ENCODE results near the gene MPND.

The MPND gene

GRCh38 chr19:4313847-4314490 lies 29.4 kb upstream of the MPND start:
- TF ChIP-seq CTCF (IDR thresholded peaks at IDR 0.05) = no peak

GRCh38 chr19:4316956-4317355 lies 26.4 kb upstream of the MPND start:
- TF ChIP-seq CTCF (IDR thresholded peaks at IDR 0.05) = no peak

GRCh38 chr19:4318460-4318859 lies 24.9 kb upstream of the MPND start:
- TF ChIP-seq CTCF (IDR thresholded peaks at IDR 0.05) = no peak

GRCh38 chr19:4319067-4319718 lies 24.2 kb upstream of the MPND start:
- no peak for TF ChIP-seq CTCF (IDR thresholded peaks at IDR 0.05)

- TF ChIP-seq CTCF (IDR thresholded peaks at IDR 0.05) = no peak
Observed at GRCh38 chr19:4320419-4320818, 22.9 kb upstream of the MPND start.

- no peak for TF ChIP-seq CTCF (IDR thresholded peaks at IDR 0.05)
Observed at GRCh38 chr19:4322942-4323665, 20.3 kb upstream of the MPND start.

GRCh38 chr19:4323692-4324091 lies 19.7 kb upstream of the MPND start:
- TF ChIP-seq CTCF (IDR thresholded peaks at IDR 0.05) = no peak
